A549 treated with CORT108297 at 1 μM for 4 hours (cell line): Measurements from ENCODE around the gene TRIM74. TPM values are rescaled to one million over a fixed set of nuclear protein-coding genes. Genes with fewer than 3 reads are reported as not detected.

Experiments
- total RNA-seq: library from RNA; stranded (reverse); fragments of 200-300 nt; extraction: Qiagen RNA extraction; gene quantifications from 5 replicates; pipeline ENCODE4 v1.2.3, GENCODE V29; 2022

TRIM74 gene
- total RNA-seq, result 0.20 to 0.61 TPM (median 0.47 TPM) in 5 replicates

GRCh38 chr7:72968980-72969516, at the start of gene TRIM74:
Gene TRIM74 (minus strand): TSS chr7:72969466. CDS start chr7:72966157, 3,309 bp downstream.

GRCh38 chr7:72924733-72925545, 44.3 kb downstream of the TRIM74 start, which contains the start of gene POM121:
Gene POM121 (plus strand): TSS chr7:72925095. CDS start chr7:72925122, 27 bp downstream.

Other genes with a start within 250 kb of the TRIM74 start
- gene TYW1B, start 141.3 kb downstream of the TRIM74 start, total RNA-seq, result 2.6 to 3.0 TPM (median 2.7 TPM) in 5 replicates
- gene POM121, start 44.4 kb downstream of the TRIM74 start, total RNA-seq, result 32.8 to 42.6 TPM (median 40.1 TPM) in 5 replicates
- gene SPDYE8, start 60.3 kb upstream of the TRIM74 start, total RNA-seq, result not detected in 5 replicates
- not detected in 5 replicates for gene SPDYE11, start 88.4 kb upstream of the TRIM74 start, total RNA-seq
- gene SPDYE9, start 116.6 kb upstream of the TRIM74 start, total RNA-seq, result not detected in 5 replicates